ENCODE results near the gene RAB1B. TPM values are rescaled to one million over a fixed set of nuclear protein-coding genes. Genes with fewer than 3 reads are reported as not detected.
"Not testable (repeated sequence)": the region's sequence is repeated elsewhere in the genome, so short reads cannot be mapped to it uniquely, and the experiment has no call there.

The RAB1B gene
- total RNA-seq, 1 donor from 2014 or later: 138 TPM

- H3K27ac ChIP-seq: no peak overlapping the region
- intact Hi-C loops (cut with DNase I): no loop called here
- no peaks in the 10 kb centered on the region for H3K9me3 ChIP-seq
- peaks cover 10% of the 10 kb centered on the region for H3K4me1 ChIP-seq
- H3K4me3 ChIP-seq: no peak overlapping the region
- TF ChIP-seq, protein P1, sequence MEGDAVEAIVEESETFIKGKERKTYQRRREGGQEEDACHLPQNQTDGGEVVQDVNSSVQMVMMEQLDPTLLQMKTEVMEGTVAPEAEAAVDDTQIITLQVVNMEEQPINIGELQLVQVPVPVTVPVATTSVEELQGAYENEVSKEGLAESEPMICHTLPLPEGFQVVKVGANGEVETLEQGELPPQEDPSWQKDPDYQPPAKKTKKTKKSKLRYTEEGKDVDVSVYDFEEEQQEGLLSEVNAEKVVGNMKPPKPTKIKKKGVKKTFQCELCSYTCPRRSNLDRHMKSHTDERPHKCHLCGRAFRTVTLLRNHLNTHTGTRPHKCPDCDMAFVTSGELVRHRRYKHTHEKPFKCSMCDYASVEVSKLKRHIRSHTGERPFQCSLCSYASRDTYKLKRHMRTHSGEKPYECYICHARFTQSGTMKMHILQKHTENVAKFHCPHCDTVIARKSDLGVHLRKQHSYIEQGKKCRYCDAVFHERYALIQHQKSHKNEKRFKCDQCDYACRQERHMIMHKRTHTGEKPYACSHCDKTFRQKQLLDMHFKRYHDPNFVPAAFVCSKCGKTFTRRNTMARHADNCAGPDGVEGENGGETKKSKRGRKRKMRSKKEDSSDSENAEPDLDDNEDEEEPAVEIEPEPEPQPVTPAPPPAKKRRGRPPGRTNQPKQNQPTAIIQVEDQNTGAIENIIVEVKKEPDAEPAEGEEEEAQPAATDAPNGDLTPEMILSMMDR (IDR thresholded peaks at IDR 0.05): no peak
- no peaks in the 10 kb centered on the region for H3K36me3 ChIP-seq
- H3K27me3 ChIP-seq (ENCODE audit: low read depth): no peaks in the 10 kb centered on the region
- ATAC-seq: no peak
- no peak for DNase-seq
Observed at GRCh38 chr11:66310324-66310723, 41.9 kb downstream of the RAB1B start.

DNA sequence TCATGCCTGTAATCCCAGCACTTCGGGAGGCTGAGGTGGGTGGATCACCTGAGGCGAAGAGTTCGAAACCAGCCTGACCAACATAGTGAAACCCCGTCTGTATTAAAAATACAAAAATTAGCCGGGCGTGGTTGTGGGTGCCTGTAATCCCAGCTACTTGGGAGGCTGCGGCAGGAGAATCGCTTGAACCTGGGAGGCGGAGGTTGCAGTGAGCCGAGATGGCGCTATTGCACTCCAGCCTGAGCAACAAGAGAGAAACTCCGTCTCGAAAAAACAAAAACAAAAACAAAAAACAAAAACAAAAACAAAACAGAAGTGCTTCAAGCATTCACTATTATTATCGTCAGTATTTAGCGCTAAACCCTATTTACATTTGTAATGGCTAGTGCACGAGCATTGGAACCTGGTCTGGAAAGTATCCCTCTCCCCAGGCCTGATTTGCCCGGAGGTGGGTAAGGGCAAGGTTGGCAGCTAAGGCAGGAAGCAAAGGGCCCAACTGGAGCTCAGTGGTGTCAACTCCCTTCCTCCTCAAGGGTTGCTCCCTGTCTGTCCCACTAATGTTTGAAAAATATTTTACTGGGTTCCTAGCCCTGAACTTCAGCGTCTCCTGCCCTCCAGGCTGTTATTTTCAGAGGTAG is 42.5 kb downstream of the RAB1B start:
- ATAC-seq; H3K4me3 ChIP-seq; H3K27ac ChIP-seq; H3K27me3 ChIP-seq (ENCODE audit: low read depth); H3K36me3 ChIP-seq; DNase-seq; H3K9me3 ChIP-seq; intact Hi-C loops (cut with DNase I): not testable (repeated sequence)
- peaks cover 12% of the 10 kb centered on the region for H3K4me1 ChIP-seq

DNA sequence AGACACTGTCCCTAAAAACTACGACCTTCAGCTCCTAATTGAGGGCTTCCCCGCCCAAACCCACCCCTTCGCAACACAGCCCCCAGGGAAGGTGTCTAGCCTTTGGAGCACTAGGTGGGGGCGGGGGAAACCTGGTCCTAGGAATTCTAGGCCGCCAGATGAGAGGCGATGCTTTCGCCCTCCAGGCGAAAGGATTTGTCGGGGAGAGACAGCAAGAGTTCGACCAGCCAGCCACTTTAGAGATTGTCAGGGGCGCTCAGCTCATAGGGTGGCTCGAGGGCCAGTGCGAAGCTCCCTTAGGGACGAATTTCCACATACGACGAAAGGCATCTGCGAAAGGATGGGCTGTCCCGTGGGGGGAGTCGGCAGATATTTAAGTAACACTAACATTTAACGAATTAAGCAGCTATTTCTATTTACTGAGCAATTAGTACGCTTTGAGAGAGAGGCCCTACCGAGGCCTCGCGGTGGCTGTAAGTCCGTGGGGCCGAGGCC is 43.1 kb downstream of the RAB1B start:
- DNase-seq: no peak
- Histone ChIP-seq H3K9me3 (no peaks in the 10 kb centered on the region), H3K27me3 (ENCODE audit: low read depth) (peaks cover 5% of the 10 kb centered on the region), H3K4me1 (peaks cover 17% of the 10 kb centered on the region), H3K4me3 (peak overlapping the region; percentile 59), H3K36me3 (no peaks in the 10 kb centered on the region), H3K27ac (peak overlapping the region; percentile 81)
- ATAC-seq: no peak
- intact Hi-C loops (cut with DNase I): no loop called here
- TF ChIP-seq, protein P1 (IDR thresholded peaks at IDR 0.05): no peak

GRCh38 chr11:66311965-66312548 is 43.6 kb downstream of the RAB1B start:
- peak; percentile 87 to 89 for ATAC-seq
- Histone ChIP-seq H3K27ac (peak overlapping the region; percentile 81), H3K36me3 (no peaks in the 10 kb centered on the region), H3K4me3 (peak overlapping the region; percentile 59), H3K27me3 (ENCODE audit: low read depth) (peaks cover 5% of the 10 kb centered on the region), H3K4me1 (peaks cover 22% of the 10 kb centered on the region), H3K9me3 (no peaks in the 10 kb centered on the region)
- TF ChIP-seq, protein P1 (IDR thresholded peaks at IDR 0.05): peak; percentile 90
- intact Hi-C loops (cut with DNase I): no loop called here
- DNase-seq: peak; percentile 96

GRCh38 chr11:66312549-66313320 is 44.3 kb downstream of the RAB1B start:
- peaks cover 5% of the 10 kb centered on the region for H3K27me3 ChIP-seq (ENCODE audit: low read depth)
- DNase-seq: peak; percentile 100
- peak; percentile 93 to 94 for ATAC-seq
- peaks cover 29% of the 10 kb centered on the region for H3K4me1 ChIP-seq
- H3K27ac ChIP-seq: peak overlapping the region; percentile 88
- H3K36me3 ChIP-seq: no peaks in the 10 kb centered on the region
- TF ChIP-seq, protein P1 (IDR thresholded peaks at IDR 0.05): no peak
- no peaks in the 10 kb centered on the region for H3K9me3 ChIP-seq
- peak overlapping the region; percentile 59 for H3K4me3 ChIP-seq
- intact Hi-C loops (cut with DNase I): no loop called here
